H9 (cell line): ENCODE measurements around the gene TP53BP1. TPM values are rescaled to one million over a fixed set of nuclear protein-coding genes. Genes with fewer than 3 reads are reported as not detected.

Experiments used
- DNase-seq: peaks from one replicate; pipeline ENCODE4 v3.0.0-alpha.2; 2017
- H2AFZ ChIP-seq: one replicate; pipeline ENCODE4 v1.6.1; 2013; ENCODE audit warnings: mild to moderate bottlenecking, low read length, control low read depth, moderate library complexity
- H2AK5ac ChIP-seq: 2 replicates; pipeline ENCODE4 v1.6.1; 2013; ENCODE audit warnings: low read length, control low read depth, mixed read lengths; ENCODE audit not compliant: insufficient read length
- H2BK120ac ChIP-seq: one replicate; pipeline ENCODE4 v1.6.1; 2013; ENCODE audit warnings: low read depth, mild to moderate bottlenecking, low read length, control low read depth, inconsistent platforms; ENCODE audit not compliant: poor library complexity, severe bottlenecking
- H2BK12ac ChIP-seq: 2 replicates; pipeline ENCODE4 v1.6.1; 2013; ENCODE audit warnings: low read length, control low read depth, mixed read lengths, low read depth; ENCODE audit not compliant: insufficient read length
- H2BK15ac ChIP-seq: 2 replicates; pipeline ENCODE4 v1.6.1; 2013; ENCODE audit warnings: low read depth, low read length, control low read depth
- H2BK20ac ChIP-seq: one replicate; pipeline ENCODE4 v1.6.1; 2013; ENCODE audit warnings: low read depth, mild to moderate bottlenecking, low read length, control low read depth, inconsistent platforms; ENCODE audit not compliant: poor library complexity, severe bottlenecking
- H2BK5ac ChIP-seq: 2 replicates; pipeline ENCODE4 v1.6.1; 2013; ENCODE audit warnings: low read length, control low read depth, mixed read lengths; ENCODE audit not compliant: insufficient read length
- H3K14ac ChIP-seq: 2 replicates; pipeline ENCODE4 v1.6.1; 2013; ENCODE audit warnings: low read length, control low read depth; ENCODE audit not compliant: insufficient read depth
- H3K18ac ChIP-seq: 2 replicates; pipeline ENCODE4 v1.6.1; 2013; ENCODE audit warnings: low read depth, mild to moderate bottlenecking, mixed read lengths, low read length, control low read depth; ENCODE audit not compliant: insufficient read length
- H3K23ac ChIP-seq: 2 replicates; pipeline ENCODE4 v1.6.1; 2013; ENCODE audit warnings: low read length, control low read depth, mixed read lengths, low read depth; ENCODE audit not compliant: insufficient read length
- H3K23me2 ChIP-seq: 2 replicates; pipeline ENCODE4 v1.6.1; 2013; ENCODE audit warnings: low read depth, mild to moderate bottlenecking, mixed read lengths, low read length, control low read depth; ENCODE audit not compliant: insufficient read length, poor library complexity, severe bottlenecking
- H3K27ac ChIP-seq: 2 replicates; pipeline ENCODE4 v1.5.1; 2013; ENCODE audit warnings: low read length, control low read depth, mixed read lengths, low read depth; ENCODE audit not compliant: insufficient read length
- H3K27me3 ChIP-seq: 2 replicates; pipeline ENCODE4 v1.6.1; 2013; ENCODE audit warnings: low read length, control low read depth, inconsistent platforms; ENCODE audit not compliant: insufficient read depth
- H3K4ac ChIP-seq: 2 replicates; pipeline ENCODE4 v1.6.1; 2013; ENCODE audit warnings: low read depth, mild to moderate bottlenecking, control low read depth, inconsistent platforms, low read length, moderate library complexity
- H3K4me1 ChIP-seq: 2 replicates; pipeline ENCODE4 v1.6.1; 2013; ENCODE audit warnings: low read length, control low read depth, inconsistent platforms; ENCODE audit not compliant: insufficient read depth
- H3K4me2 ChIP-seq: 2 replicates; pipeline ENCODE4 v1.6.1; 2013; ENCODE audit warnings: low read length, control low read depth, mixed read lengths; ENCODE audit not compliant: insufficient read length, insufficient read depth
- H3K56ac ChIP-seq: 2 replicates; pipeline ENCODE4 v1.6.1; 2013; ENCODE audit warnings: low read depth, mild to moderate bottlenecking, mixed read lengths, low read length, control low read depth; ENCODE audit not compliant: insufficient read length
- H3K79me1 ChIP-seq: 2 replicates; pipeline ENCODE4 v1.6.1; 2013; ENCODE audit warnings: low read depth, mild to moderate bottlenecking, moderate library complexity, low read length, control low read depth, inconsistent platforms; ENCODE audit not compliant: insufficient read depth, poor library complexity, severe bottlenecking
- H3K79me2 ChIP-seq: 2 replicates; pipeline ENCODE4 v1.6.1; 2013; ENCODE audit warnings: low read length, control low read depth, inconsistent platforms; ENCODE audit not compliant: insufficient read depth
- H3K9ac ChIP-seq: 2 replicates; pipeline ENCODE4 v1.6.1; 2013; ENCODE audit warnings: low read length, control low read depth, mixed read lengths; ENCODE audit not compliant: insufficient read length; ENCODE audit errors: extremely low read depth
- H3K9me3 ChIP-seq: one replicate; pipeline ENCODE4 v1.6.1; 2013; ENCODE audit warnings: low read depth, low read length, inconsistent platforms; ENCODE audit not compliant: control insufficient read depth
- H3T11ph ChIP-seq: one replicate; pipeline ENCODE4 v1.6.1; 2013; ENCODE audit warnings: mild to moderate bottlenecking, low read length, control low read depth, inconsistent platforms
- H4K20me1 ChIP-seq: one replicate; pipeline ENCODE4 v1.6.1; 2013; ENCODE audit not compliant: control insufficient read depth, insufficient read length, insufficient read depth
- H4K5ac ChIP-seq: 2 replicates; pipeline ENCODE4 v1.6.1; 2013; ENCODE audit warnings: low read depth, mild to moderate bottlenecking, mixed read lengths, low read length, control low read depth; ENCODE audit not compliant: insufficient read length
- H4K8ac ChIP-seq: replicated peaks from 2 replicates; pipeline ENCODE4 v1.6.1; 2013; ENCODE audit warnings: low read length, control low read depth, mixed read lengths, low read depth; ENCODE audit not compliant: insufficient read length
- H4K91ac ChIP-seq: 2 replicates; pipeline ENCODE4 v1.6.1; 2013; ENCODE audit warnings: low read depth, mild to moderate bottlenecking, moderate library complexity, mixed read lengths, low read length, control low read depth; ENCODE audit not compliant: insufficient read length
- H3K27ac Mint-ChIP-seq, 3 experiments: 2 replicates in 2 of 3; 3 replicates in 1 of 3; pipeline ENCODE4 v1.8.0; 2020 to 2021; ENCODE audit warnings: mixed read lengths in 3 of 3, mild to moderate bottlenecking in 1 of 3, moderate library complexity in 1 of 3
- H3K27me3 Mint-ChIP-seq: 2 replicates; pipeline ENCODE4 v1.8.0; 2021; ENCODE audit warnings: low read depth, mild to moderate bottlenecking, moderate library complexity, mixed read lengths
- H3K36me3 Mint-ChIP-seq, 3 experiments: 2 replicates in 2 of 3; 3 replicates in 1 of 3; pipeline ENCODE4 v1.8.0; 2020 to 2021; ENCODE audit warnings: low read depth in 3 of 3, mixed read lengths in 3 of 3; ENCODE audit not compliant: insufficient read depth in 1 of 3
- H3K4me1 Mint-ChIP-seq, 2 experiments: 2 replicates each; pipeline ENCODE4 v1.8.0; 2020; ENCODE audit warnings: mixed read lengths in 2 of 2
- H3K4me3 Mint-ChIP-seq, 2 experiments: 2 replicates in 1 of 2; 3 replicates in 1 of 2; pipeline ENCODE4 v1.8.0; 2020 to 2021; ENCODE audit warnings: mild to moderate bottlenecking in 2 of 2, mixed read lengths in 2 of 2, moderate library complexity in 1 of 2
- H3K9me3 Mint-ChIP-seq, 2 experiments: 2 replicates in 1 of 2; 3 replicates in 1 of 2; pipeline ENCODE4 v1.8.0; 2020; ENCODE audit warnings: mild to moderate bottlenecking in 2 of 2, mixed read lengths in 2 of 2, moderate library complexity in 1 of 2
- WGBS: extraction: QIAGEN DNeasy Blood & Tissue Kit; methylation state at CpG from one replicate; pipeline ENCODE4 v1.1.7; 2013; ENCODE audit warnings: missing lambda C conversion rate, low lambda C conversion rate, mixed read lengths; ENCODE audit not compliant: insufficient read length; ENCODE audit errors: extremely low coverage; 5-methylcytosine and 5-hydroxymethylcytosine counted together
- total RNA-seq: library from RNA; stranded (reverse); gene quantifications from 2 replicates; pipeline ENCODE4 v1.2.1, GENCODE V29; 2021
- TF ChIP-seq, protein P1 (sequence below): fragments of 200-600 bp; sonication (generic); conservative IDR thresholded peaks from 3 replicates; pipeline ENCODE4 v1.8.0; 2021; ENCODE audit warnings: antibody characterized with exemption, mild to moderate bottlenecking

Gene TP53BP1
- total RNA-seq, 1 experiment from 2014 or later, result 81.5 TPM

DNA sequence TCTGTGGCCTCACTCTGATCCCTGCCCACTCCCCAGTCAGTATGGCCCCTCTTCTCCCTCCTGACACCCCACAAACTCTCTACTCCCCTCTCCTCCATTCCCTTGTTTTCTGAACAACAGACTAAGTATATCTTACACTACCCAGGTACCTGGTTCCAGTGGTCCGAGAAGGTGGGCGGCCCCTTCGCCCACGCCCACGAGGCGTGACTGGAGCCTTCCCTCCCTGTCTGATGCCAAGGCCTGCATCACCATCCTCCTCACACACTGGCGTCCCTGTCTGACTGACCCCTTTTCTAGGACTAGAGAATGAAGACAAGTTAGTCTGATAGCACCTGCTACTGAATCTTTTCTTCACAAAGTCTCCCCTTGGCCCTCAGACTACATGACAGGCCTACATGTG, 72.1 kb downstream of the TP53BP1 start:
- peaks cover 39 to 84% (median 68%) of the 10 kb centered on the region in 3 experiments for H3K36me3 Mint-ChIP-seq

More for the DNA sequence above, 72.1 kb downstream of the TP53BP1 start:
- H4K5ac ChIP-seq, result no peak overlapping the region
- Mint-ChIP-seq H3K9me3 (no peaks in the 10 kb centered on the region), H3K27me3 (no peaks in the 10 kb centered on the region), H3K4me3 (no peak overlapping the region; a peak in 1 of 5 replicates), H3K27ac (no peak overlapping the region), H3K4me1 (no peaks in the 10 kb centered on the region)
- DNase-seq, result no peak
- H3K23ac ChIP-seq, result no peak overlapping the region
- H2AFZ ChIP-seq, result no peak overlapping the region
- no peak overlapping the region for H2BK15ac ChIP-seq
- no peak overlapping the region for H2BK120ac ChIP-seq
- no peak overlapping the region for H4K8ac ChIP-seq
- no peak overlapping the region for H3T11ph ChIP-seq
- no peaks in the 10 kb centered on the region for H3K27me3 ChIP-seq
- H2BK12ac ChIP-seq, result no peak overlapping the region
- H3K4me2 ChIP-seq, result no peak overlapping the region
- H3K9me3 ChIP-seq, result no peaks in the 10 kb centered on the region
- no peak overlapping the region for H3K14ac ChIP-seq
- H2BK20ac ChIP-seq, result no peak overlapping the region
- no peaks in the 10 kb centered on the region for H3K79me1 ChIP-seq
- TF ChIP-seq, protein P1, sequence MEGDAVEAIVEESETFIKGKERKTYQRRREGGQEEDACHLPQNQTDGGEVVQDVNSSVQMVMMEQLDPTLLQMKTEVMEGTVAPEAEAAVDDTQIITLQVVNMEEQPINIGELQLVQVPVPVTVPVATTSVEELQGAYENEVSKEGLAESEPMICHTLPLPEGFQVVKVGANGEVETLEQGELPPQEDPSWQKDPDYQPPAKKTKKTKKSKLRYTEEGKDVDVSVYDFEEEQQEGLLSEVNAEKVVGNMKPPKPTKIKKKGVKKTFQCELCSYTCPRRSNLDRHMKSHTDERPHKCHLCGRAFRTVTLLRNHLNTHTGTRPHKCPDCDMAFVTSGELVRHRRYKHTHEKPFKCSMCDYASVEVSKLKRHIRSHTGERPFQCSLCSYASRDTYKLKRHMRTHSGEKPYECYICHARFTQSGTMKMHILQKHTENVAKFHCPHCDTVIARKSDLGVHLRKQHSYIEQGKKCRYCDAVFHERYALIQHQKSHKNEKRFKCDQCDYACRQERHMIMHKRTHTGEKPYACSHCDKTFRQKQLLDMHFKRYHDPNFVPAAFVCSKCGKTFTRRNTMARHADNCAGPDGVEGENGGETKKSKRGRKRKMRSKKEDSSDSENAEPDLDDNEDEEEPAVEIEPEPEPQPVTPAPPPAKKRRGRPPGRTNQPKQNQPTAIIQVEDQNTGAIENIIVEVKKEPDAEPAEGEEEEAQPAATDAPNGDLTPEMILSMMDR, result no peak
- H2BK5ac ChIP-seq, result no peak overlapping the region
- H3K23me2 ChIP-seq, result no peaks in the 10 kb centered on the region
- H4K91ac ChIP-seq, result no peak overlapping the region
- no peak overlapping the region for H3K9ac ChIP-seq
- no CpG with 5 or more reads among the region's 7 CpGs for WGBS
- H3K56ac ChIP-seq, result no peak overlapping the region
- H3K4ac ChIP-seq, result no peak overlapping the region
- no peaks in the 10 kb centered on the region for H3K4me1 ChIP-seq
- no peak overlapping the region for H3K18ac ChIP-seq
- no peaks in the 10 kb centered on the region for H3K79me2 ChIP-seq
- no peak overlapping the region for H3K27ac ChIP-seq
- H4K20me1 ChIP-seq, result no peaks in the 10 kb centered on the region
- H2AK5ac ChIP-seq, result no peak overlapping the region
